Thoracic aorta (tissue), 2 donors: ENCODE data around the gene AKAP6. TPM values are rescaled to one million over a fixed set of nuclear protein-coding genes. Genes with fewer than 3 reads are reported as not detected.

Source experiments
- ATAC-seq: fragments of 150-250 bp; one replicate; pipeline ENCODE4 v1.8.0; 2017; ENCODE audit warnings: low read depth; ENCODE audit not compliant: insufficient number of reproducible peaks, low FRiP score
- DNase-seq: peaks from one replicate; pipeline ENCODE4 v3.0.0-alpha.2; 2020; ENCODE audit warnings: low spot score
- H3K27ac ChIP-seq, 2 donors: fragments of 200-600 bp; sonication (generic); 1 replicate in 1 of 2; 2 replicates in 1 of 2; pipeline ENCODE4 v1.5.1; 2016; ENCODE audit warnings: mild to moderate bottlenecking in 2 of 2, moderate library complexity in 2 of 2
- H3K27me3 ChIP-seq: fragments of 200-600 bp; sonication (generic); replicated peaks from 2 replicates; pipeline ENCODE4 v1.6.0; 2016; ENCODE audit warnings: mild to moderate bottlenecking; ENCODE audit not compliant: insufficient read depth
- H3K36me3 ChIP-seq: fragments of 200-600 bp; sonication (generic); one replicate; pipeline ENCODE4 v1.5.1; 2016
- H3K4me1 ChIP-seq, 2 donors: fragments of 200-600 bp; sonication (generic); 1 replicate in 1 of 2; 2 replicates in 1 of 2; pipeline versions ENCODE4 v1.5.1 to v1.6.0; 2016; ENCODE audit warnings: low read depth in 2 of 2, mild to moderate bottlenecking in 1 of 2; ENCODE audit not compliant: control insufficient read depth in 1 of 2
- H3K4me3 ChIP-seq: fragments of 200-600 bp; sonication (generic); 2 replicates; pipeline ENCODE4 v1.5.1; 2016; ENCODE audit warnings: mild to moderate bottlenecking
- H3K9me3 ChIP-seq: fragments of 200-600 bp; sonication (generic); 2 replicates; pipeline ENCODE4 v1.5.1; 2016
- total RNA-seq, 2 donors: library from RNA; depleted of rRNA; stranded (reverse); fragments of >200 nt; gene quantifications; one replicate each; pipeline versions ENCODE4 v1.1.0 to v1.2.3, GENCODE V29; 2016
- TF ChIP-seq, protein P1 (sequence below): fragments of 200-600 bp; sonication (generic); IDR thresholded peaks from one replicate; pipeline ENCODE4 v1.5.1; 2019; ENCODE audit warnings: antibody characterized with exemption

AKAP6 gene
- total RNA-seq, 2 donors from 2014 or later, result 78.9 to 104 TPM

GRCh38 chr14:32449648-32450047 lies 120.5 kb downstream of the AKAP6 start:
- Histone ChIP-seq H3K36me3 (no peaks in the 10 kb centered on the region), H3K27me3 (no peaks in the 10 kb centered on the region), H3K27ac (peak overlapping the region in 1 of 2 donors; percentile 2), H3K4me3 (no peak overlapping the region), H3K9me3 (no peaks in the 10 kb centered on the region), H3K4me1 (peaks cover 26 to 76% of the 10 kb centered on the region in 2 donors)
- no peak for DNase-seq
- no peak for ATAC-seq
- TF ChIP-seq, protein P1, sequence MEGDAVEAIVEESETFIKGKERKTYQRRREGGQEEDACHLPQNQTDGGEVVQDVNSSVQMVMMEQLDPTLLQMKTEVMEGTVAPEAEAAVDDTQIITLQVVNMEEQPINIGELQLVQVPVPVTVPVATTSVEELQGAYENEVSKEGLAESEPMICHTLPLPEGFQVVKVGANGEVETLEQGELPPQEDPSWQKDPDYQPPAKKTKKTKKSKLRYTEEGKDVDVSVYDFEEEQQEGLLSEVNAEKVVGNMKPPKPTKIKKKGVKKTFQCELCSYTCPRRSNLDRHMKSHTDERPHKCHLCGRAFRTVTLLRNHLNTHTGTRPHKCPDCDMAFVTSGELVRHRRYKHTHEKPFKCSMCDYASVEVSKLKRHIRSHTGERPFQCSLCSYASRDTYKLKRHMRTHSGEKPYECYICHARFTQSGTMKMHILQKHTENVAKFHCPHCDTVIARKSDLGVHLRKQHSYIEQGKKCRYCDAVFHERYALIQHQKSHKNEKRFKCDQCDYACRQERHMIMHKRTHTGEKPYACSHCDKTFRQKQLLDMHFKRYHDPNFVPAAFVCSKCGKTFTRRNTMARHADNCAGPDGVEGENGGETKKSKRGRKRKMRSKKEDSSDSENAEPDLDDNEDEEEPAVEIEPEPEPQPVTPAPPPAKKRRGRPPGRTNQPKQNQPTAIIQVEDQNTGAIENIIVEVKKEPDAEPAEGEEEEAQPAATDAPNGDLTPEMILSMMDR, result no peak

DNA sequence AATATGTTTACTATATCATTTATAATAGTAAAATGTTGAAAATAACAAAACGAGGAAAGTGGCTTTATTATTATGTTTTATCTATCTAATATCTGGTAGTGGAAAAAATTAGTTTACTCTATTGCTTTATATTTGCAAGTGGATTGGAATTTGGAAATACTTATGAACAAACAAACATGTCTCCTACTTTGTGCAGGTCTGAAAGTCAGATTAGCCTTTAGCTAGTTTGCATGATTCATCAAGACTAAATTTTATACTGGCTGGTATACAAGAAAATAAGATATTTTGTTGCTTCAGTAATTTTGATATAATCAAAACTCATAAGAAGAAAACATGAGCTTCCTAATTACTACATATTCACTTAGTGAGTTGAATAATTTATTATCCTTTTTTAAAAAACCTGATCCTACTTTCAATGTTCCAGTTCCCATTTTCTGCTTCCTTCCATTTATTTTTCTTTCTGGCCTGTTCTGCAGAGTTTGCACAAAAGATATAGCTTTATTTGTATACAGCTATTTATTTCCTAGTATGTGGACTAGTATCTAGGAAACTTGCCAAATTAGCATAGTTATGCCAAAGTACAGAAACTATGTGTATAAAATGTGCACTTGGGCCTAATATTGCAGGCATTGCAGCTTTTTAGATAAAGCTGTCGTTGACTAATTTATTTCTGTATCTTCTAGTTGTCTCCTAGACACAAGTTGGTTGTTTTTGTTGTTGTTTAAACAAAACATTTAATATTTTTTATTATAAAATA lies 122.0 kb downstream of the AKAP6 start:
- peaks cover 22 to 62% of the 10 kb centered on the region in 2 donors for H3K4me1 ChIP-seq
- H3K4me3 ChIP-seq, result no peak overlapping the region
- H3K36me3 ChIP-seq, result no peaks in the 10 kb centered on the region
- no peak overlapping the region for H3K27ac ChIP-seq
- no peaks in the 10 kb centered on the region for H3K9me3 ChIP-seq
- H3K27me3 ChIP-seq, result no peaks in the 10 kb centered on the region
- TF ChIP-seq, protein P1, result no peak
- DNase-seq, result no peak
- no peak for ATAC-seq

DNA sequence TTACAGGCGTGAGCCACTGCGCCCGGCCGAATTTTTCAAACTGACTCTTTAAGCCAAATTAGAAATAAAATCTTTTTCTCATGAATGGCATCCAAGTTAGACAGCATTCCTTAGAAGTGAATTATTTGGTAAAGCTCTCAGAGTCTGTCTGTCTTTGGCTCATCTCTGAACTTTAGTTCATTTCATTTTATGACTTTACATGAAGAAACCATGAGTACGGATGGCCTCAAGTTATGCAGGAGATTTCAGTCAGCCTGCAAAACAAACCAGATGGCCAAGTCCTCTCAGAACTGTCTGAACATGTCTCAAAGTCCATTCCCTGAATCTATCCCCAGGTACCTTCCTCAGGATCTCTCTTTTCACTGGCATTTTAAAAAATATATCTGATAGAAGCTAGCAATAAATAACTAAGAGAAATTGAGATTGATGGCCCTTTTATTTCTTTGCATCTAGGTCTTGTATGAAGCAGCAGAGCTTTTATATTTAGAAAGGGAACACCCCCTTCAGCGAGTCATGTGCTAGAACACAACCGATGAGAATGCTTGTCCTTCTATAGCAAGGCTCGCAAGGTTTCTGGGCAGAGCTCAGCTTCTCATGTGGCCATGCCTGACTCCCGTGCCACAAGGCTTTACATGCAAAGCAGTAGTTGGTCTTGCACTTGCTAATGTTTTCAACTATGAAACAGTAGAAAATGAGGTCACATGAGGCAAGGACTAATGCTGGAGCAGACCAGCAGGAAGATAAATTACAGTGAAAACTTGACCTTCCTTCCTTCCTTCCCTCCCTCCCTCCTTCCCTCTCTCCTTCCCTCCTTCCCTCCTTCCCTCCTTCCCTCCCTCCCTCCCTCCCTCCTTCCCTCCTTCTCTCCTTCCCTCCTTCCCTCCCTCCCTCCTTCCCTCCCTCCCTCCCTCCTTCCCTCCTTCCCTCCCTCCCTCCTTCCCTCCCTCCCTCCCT lies 125.0 kb downstream of the AKAP6 start:
- TF ChIP-seq, protein P1, result no peak

DNA sequence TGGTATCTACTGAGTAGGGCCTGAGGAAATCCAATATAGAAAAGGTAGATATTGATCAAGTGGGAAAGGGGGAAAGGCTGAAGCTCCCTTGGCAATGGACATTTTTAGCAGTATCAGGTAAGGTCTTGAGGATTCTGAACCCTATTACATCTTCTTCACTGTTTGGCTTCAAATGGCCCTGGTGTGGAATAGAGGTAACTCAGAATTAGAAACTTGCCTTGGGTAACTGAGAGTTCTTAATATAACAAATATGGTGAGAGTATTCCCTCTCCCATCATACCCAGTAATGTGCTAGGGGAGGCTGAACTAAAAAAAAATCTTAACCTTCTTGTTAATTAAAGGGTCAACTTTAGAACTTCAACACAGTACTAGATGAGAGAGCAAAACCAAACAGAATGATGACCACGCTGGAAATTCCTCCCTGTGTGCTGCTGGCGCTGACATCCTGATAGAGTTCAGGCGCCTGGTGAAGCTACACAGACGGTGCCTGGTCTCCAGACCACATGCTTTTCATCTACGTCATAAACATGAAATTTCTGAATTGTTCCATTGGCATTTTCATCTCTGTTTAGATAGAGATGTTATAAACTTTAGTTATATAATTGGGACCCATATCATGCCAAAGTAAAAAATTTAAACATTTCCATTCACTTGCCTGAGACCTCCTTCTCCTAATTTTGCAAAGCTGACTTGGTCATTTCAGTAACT lies 128.3 kb downstream of the AKAP6 start:
- DNase-seq (no peak), ATAC-seq (no peak)
- TF ChIP-seq, protein P1, result no peak
- no peaks in the 10 kb centered on the region for H3K36me3 ChIP-seq
- H3K9me3 ChIP-seq, result no peaks in the 10 kb centered on the region
- H3K27ac ChIP-seq, result no peak overlapping the region
- no peak overlapping the region for H3K4me3 ChIP-seq
- H3K27me3 ChIP-seq, result no peaks in the 10 kb centered on the region
- peaks cover 9 to 13% of the 10 kb centered on the region in 2 donors for H3K4me1 ChIP-seq

More for the DNA sequence above, 125.0 kb downstream of the AKAP6 start:
- Histone ChIP-seq H3K4me3 (no peak overlapping the region), H3K4me1 (peaks cover 15 to 37% of the 10 kb centered on the region in 2 donors), H3K27ac (no peak overlapping the region), H3K36me3 (no peaks in the 10 kb centered on the region), H3K9me3 (no peaks in the 10 kb centered on the region), H3K27me3 (no peaks in the 10 kb centered on the region)
- DNase-seq (no peak), ATAC-seq (no peak)
